DND-41 (cell line): ENCODE results near the gene ANKS1A.

Source experiments
- EZH2 ChIP-seq: IDR thresholded peaks from 3 replicates; pipeline ENCODE4 v1.6.1; 2012; ENCODE audit warnings: borderline replicate concordance, low read depth, mild to moderate bottlenecking, moderate library complexity, low read length, inconsistent platforms; ENCODE audit not compliant: severe bottlenecking
- TF ChIP-seq, protein P1 (sequence below): IDR thresholded peaks from 2 replicates; pipeline ENCODE4 v1.5.1; 2012; ENCODE audit warnings: borderline replicate concordance, low read length, moderate library complexity, mild to moderate bottlenecking; ENCODE audit not compliant: poor library complexity, severe bottlenecking; ENCODE audit errors: extremely low read depth

DNA sequence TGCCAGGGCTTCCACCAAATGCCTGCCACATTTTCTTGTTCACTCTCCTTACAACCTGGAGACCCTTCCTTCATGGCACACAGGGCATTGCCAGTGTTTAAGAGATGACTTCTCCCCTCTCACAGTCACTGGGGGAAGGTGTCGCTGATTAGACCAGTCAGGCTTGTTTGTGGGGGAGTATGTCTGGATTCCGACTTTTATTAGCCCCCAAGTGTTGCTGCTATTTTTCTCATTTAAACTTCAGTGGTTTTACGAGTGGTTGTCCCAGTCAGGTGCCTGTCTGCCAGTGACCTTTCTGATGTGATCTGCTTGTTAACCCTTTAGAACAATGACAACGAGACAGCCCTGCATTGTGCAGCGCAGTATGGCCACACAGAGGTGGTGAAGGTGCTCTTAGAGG is 92.3 kb downstream of the ANKS1A start:
- no peak for TF ChIP-seq EZH2
- TF ChIP-seq, protein P1, sequence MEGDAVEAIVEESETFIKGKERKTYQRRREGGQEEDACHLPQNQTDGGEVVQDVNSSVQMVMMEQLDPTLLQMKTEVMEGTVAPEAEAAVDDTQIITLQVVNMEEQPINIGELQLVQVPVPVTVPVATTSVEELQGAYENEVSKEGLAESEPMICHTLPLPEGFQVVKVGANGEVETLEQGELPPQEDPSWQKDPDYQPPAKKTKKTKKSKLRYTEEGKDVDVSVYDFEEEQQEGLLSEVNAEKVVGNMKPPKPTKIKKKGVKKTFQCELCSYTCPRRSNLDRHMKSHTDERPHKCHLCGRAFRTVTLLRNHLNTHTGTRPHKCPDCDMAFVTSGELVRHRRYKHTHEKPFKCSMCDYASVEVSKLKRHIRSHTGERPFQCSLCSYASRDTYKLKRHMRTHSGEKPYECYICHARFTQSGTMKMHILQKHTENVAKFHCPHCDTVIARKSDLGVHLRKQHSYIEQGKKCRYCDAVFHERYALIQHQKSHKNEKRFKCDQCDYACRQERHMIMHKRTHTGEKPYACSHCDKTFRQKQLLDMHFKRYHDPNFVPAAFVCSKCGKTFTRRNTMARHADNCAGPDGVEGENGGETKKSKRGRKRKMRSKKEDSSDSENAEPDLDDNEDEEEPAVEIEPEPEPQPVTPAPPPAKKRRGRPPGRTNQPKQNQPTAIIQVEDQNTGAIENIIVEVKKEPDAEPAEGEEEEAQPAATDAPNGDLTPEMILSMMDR, result no peak
